Neural progenitor cell (in vitro differentiated cells): Measurements from ENCODE around the gene ANO2.

Experiments used
- CTCF ChIP-seq: fragments of 200-600 bp; sonication (generic); IDR thresholded peaks from 2 replicates; pipeline ENCODE4 v1.5.1; 2017; ENCODE audit warnings: antibody characterized with exemption, mild to moderate bottlenecking
- EZH2 ChIP-seq: fragments of 200-600 bp; sonication (generic); IDR thresholded peaks from 2 replicates; pipeline ENCODE4 v1.6.1; 2017; ENCODE audit warnings: antibody characterized with exemption, mild to moderate bottlenecking, moderate library complexity
- EZH2phosphoT487 ChIP-seq: fragments of 200-600 bp; sonication (generic); IDR thresholded peaks from 2 replicates; pipeline ENCODE4 v1.6.1; 2017; ENCODE audit warnings: antibody characterized with exemption

DNA sequence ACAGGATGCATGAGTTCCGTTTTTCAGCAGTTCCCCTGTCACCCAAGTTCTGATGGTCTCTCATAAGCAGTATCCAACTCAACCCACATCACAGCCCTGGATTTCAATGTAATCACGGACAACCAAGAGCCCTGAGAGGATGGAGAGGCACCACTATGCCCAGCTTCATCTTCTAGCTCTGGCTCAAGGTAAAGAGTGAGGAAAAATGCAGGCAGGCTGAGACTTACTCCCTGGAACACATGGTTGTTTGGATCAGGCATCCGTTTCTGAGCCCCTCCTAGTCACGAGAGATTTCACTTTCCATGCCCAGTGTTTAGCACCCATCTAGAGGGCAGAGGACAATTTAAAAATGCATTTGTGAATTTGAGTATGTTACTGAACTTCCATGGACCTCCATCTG, 45.0 kb downstream of the ANO2 start:
- TF ChIP-seq CTCF (no peak), EZH2phosphoT487 (no peak), EZH2 (no peak)
